KMS-11 (cell line): Measurements from ENCODE around the gene NRGN.

Source experiments
- H2AFZ ChIP-seq: fragments of 200-600 bp; sonication (generic); 2 replicates; pipeline ENCODE4 v1.6.1; 2016; ENCODE audit warnings: antibody characterized with exemption, mixed run types, low read depth
- H3K27ac ChIP-seq: fragments of 200-600 bp; sonication (generic); 2 replicates; pipeline ENCODE4 v1.6.1; 2016; ENCODE audit warnings: mild to moderate bottlenecking, mixed run types
- H3K27me3 ChIP-seq: fragments of 200-600 bp; sonication (generic); 2 replicates; pipeline ENCODE4 v1.6.1; 2017; ENCODE audit warnings: mild to moderate bottlenecking, low read depth, mixed run types, moderate library complexity; ENCODE audit not compliant: insufficient read depth
- H3K36me3 ChIP-seq: fragments of 200-600 bp; sonication (generic); 2 replicates; pipeline ENCODE4 v1.6.1; 2017; ENCODE audit warnings: mild to moderate bottlenecking, mixed run types; ENCODE audit not compliant: insufficient read depth
- H3K4me1 ChIP-seq: fragments of 200-600 bp; sonication (generic); 2 replicates; pipeline ENCODE4 v1.6.1; 2016; ENCODE audit warnings: mild to moderate bottlenecking, low read depth, mixed run types; ENCODE audit not compliant: poor library complexity, severe bottlenecking
- H3K4me2 ChIP-seq: fragments of 200-600 bp; sonication (generic); 2 replicates; pipeline ENCODE4 v1.7.0; 2016; ENCODE audit warnings: mild to moderate bottlenecking, mixed run types
- H3K4me3 ChIP-seq: fragments of 200-600 bp; sonication (generic); IDR thresholded peaks from 2 replicates; pipeline ENCODE4 v1.6.1; 2017; ENCODE audit warnings: low read depth, low read length, mixed read lengths; ENCODE audit not compliant: insufficient read depth
- H3K79me2 ChIP-seq: fragments of 200-600 bp; sonication (generic); 2 replicates; pipeline ENCODE4 v1.6.1; 2016; ENCODE audit warnings: low read depth, mixed run types; ENCODE audit not compliant: insufficient read depth
- H3K9ac ChIP-seq: fragments of 200-600 bp; sonication (generic); 2 replicates; pipeline ENCODE4 v1.6.1; 2016; ENCODE audit warnings: mild to moderate bottlenecking, mixed run types
- H4K20me1 ChIP-seq: fragments of 200-600 bp; sonication (generic); 2 replicates; pipeline ENCODE4 v1.6.1; 2016; ENCODE audit warnings: mild to moderate bottlenecking, mixed run types; ENCODE audit not compliant: insufficient read depth
- TF ChIP-seq, protein P1 (sequence below): fragments of 200-600 bp; sonication (generic); conservative IDR thresholded peaks from 2 replicates; pipeline ENCODE4 v1.6.1; 2017; ENCODE audit warnings: low read depth, mild to moderate bottlenecking, antibody characterized with exemption, low read length, moderate library complexity, mixed read lengths

Gene NRGN

DNA sequence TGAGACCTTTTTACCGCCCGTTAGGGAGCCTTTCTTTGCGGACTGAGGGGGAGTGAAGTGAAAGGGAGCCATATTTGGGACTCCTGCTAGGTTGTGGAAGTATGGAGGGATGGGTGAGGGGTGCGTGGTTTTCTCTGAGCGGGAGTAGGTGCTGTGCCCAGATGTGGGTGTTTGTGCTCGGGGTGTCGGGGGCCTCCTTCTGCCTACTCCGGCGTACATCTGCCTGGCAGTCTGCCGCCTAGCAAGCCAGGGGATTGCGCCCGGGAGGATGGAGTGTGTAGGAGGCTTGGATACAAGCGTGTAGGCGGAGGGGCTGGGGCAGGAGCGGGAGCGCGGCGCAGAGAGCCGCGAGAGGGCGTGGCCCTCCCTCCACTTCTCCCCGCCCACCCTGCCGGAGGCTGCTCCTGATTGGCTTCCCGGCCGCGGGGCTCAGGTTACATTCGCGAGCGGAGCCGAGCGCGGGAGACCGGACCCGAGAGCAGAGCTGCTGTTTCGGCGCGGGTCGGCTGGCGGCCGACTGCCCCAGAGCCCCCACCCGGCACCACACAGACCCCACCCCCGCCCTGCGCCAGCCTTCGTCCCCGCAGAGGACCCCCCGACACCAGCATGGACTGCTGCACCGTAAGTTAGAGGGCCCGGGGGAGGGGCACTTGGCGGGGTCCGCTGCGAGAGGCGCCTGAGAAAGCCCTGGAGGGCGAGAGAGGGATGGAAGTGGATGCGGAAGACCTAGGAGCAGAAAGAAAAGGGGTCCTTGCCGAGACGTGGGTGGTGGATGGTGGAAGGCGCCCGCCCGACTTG lies at the start of gene NRGN:
Gene NRGN, plus strand, starts transcription at position 464 of the 798 bp plus-strand sequence. Its CDS starts 143 bp downstream, at position 607.
- Histone ChIP-seq H3K27ac (no peak within 1 kb of the TSS), H3K36me3 (no peaks in the 10 kb centered on the region), H3K9ac (no peak within 1 kb of the TSS), H2AFZ (peak within 1 kb of the TSS; percentile 90), H4K20me1 (no peaks in the 10 kb centered on the region), H3K79me2 (no peaks in the 10 kb centered on the region), H3K27me3 (no peaks in the 10 kb centered on the region), H3K4me3 (no peak within 1 kb of the TSS), H3K4me1 (no peaks in the 10 kb centered on the region), H3K4me2 (peak within 1 kb of the TSS; percentile 63)
- TF ChIP-seq, protein P1, sequence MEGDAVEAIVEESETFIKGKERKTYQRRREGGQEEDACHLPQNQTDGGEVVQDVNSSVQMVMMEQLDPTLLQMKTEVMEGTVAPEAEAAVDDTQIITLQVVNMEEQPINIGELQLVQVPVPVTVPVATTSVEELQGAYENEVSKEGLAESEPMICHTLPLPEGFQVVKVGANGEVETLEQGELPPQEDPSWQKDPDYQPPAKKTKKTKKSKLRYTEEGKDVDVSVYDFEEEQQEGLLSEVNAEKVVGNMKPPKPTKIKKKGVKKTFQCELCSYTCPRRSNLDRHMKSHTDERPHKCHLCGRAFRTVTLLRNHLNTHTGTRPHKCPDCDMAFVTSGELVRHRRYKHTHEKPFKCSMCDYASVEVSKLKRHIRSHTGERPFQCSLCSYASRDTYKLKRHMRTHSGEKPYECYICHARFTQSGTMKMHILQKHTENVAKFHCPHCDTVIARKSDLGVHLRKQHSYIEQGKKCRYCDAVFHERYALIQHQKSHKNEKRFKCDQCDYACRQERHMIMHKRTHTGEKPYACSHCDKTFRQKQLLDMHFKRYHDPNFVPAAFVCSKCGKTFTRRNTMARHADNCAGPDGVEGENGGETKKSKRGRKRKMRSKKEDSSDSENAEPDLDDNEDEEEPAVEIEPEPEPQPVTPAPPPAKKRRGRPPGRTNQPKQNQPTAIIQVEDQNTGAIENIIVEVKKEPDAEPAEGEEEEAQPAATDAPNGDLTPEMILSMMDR: no peak

DNA sequence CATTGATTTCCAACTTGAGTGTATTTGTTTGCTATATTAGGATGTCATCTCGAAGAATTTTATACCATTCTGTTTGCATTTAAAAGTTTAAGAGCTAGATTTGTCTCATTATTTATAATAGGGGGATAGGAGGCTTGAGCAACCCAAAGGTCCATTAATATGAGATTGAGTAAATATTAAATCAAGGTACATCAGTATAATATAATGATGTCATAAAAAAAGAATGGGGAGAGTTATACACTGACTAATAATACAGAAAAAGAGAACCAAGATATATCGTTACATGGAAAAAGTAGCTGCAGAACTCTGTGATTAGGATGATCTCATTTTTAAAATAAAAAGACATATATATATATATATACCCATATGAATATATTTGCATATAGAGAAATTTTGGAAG lies 46.6 kb upstream of the NRGN start:
- Histone ChIP-seq H3K27me3 (no peaks in the 10 kb centered on the region), H3K27ac (no peak overlapping the region), H4K20me1 (no peaks in the 10 kb centered on the region), H3K4me1 (no peaks in the 10 kb centered on the region), H3K4me3 (no peak overlapping the region), H3K79me2 (no peaks in the 10 kb centered on the region), H3K9ac (no peak overlapping the region), H2AFZ (no peak overlapping the region), H3K4me2 (no peak overlapping the region), H3K36me3 (no peaks in the 10 kb centered on the region)
- TF ChIP-seq, protein P1: no peak

DNA sequence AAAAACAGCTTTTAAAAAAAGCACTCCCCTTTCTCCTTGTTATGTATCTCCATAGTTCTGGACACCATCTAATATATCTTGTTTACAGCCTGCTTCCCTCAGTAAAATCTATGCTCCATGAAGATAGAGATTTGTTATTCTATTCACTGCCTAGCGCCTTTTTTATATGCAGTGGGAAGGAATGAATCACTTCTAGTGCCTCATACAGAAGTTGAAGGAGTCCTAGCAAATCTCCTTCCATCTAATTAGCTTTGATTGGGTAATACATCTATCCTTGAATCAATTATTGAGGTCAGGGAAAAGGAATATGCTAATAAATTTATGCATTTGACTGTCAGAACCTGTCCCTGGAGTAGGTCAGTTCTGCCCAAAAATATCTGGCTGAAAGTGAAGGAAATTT lies 40.2 kb upstream of the NRGN start:
- Histone ChIP-seq H2AFZ (no peak overlapping the region), H3K4me1 (no peaks in the 10 kb centered on the region), H3K79me2 (no peaks in the 10 kb centered on the region), H4K20me1 (no peaks in the 10 kb centered on the region), H3K4me3 (no peak overlapping the region), H3K27me3 (no peaks in the 10 kb centered on the region), H3K27ac (no peak overlapping the region), H3K9ac (no peak overlapping the region), H3K4me2 (no peak overlapping the region), H3K36me3 (no peaks in the 10 kb centered on the region)
- TF ChIP-seq, protein P1: no peak

GRCh38 chr11:124700028-124700427 lies 39.7 kb upstream of the NRGN start:
- TF ChIP-seq, protein P1: no peak
- no peak overlapping the region for H3K4me2 ChIP-seq

More at GRCh38 chr11:124700028-124700427, 39.7 kb upstream of the NRGN start:
- no peak overlapping the region for H2AFZ ChIP-seq
- no peak overlapping the region for H3K9ac ChIP-seq
- H3K4me3 ChIP-seq: no peak overlapping the region
- H3K4me1 ChIP-seq: no peaks in the 10 kb centered on the region
- no peaks in the 10 kb centered on the region for H4K20me1 ChIP-seq
- H3K36me3 ChIP-seq: no peaks in the 10 kb centered on the region
- no peaks in the 10 kb centered on the region for H3K79me2 ChIP-seq
- no peaks in the 10 kb centered on the region for H3K27me3 ChIP-seq
- H3K27ac ChIP-seq: no peak overlapping the region
